NCI-H2081 treated with DMSO at 0.1 percent for 48 hours (cell line): ENCODE data around the gene TMEM126B.
"Not testable (repeated sequence)": the region's sequence is repeated elsewhere in the genome, so short reads cannot be mapped to it uniquely, and the experiment has no call there.

Experiments
- DNase-seq: peaks from one replicate; lab custom pipeline; 2025; lab: John Stamatoyannopoulos, UW

TMEM126B gene

DNA sequence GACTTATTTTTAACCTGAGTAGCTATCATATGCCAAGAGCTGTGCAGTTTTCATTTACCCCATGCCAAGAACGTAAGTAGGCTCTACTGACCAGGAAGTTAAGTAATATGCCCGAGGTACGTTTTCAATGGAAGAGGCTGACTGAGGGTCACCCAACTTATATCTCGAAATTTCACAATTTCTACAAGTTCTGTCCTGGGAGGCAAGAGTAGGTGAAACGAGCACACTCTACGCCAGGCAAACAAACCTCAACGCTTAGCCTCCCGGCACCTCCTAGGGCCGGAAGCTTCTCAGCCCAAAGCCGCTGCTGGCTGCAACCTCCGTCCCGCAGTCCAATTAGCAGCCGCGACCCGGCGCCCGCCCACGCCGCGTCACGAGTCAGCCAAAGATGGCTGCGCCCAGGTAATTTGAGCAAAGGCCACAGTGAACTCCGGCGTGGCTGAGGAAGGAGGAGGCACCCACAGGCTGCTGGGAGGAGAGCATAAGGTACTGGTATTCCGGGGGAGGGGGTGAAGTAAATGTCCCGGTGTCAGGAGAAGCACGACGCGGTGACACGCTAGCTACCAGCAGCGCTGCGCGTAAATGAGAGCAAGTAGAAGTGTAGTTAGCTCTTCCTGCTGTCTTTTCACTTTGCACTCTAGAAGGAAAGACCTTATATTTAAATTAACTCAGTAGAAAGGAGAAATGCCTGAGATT lies 19.4 kb downstream of the TMEM126B start, which contains the start of gene TMEM126A:
Gene TMEM126A (plus strand): TSS at position 364 of the 696 bp plus-strand sequence. CDS start 2,289 bp downstream, outside the sequence.
- DNase-seq, result peak; percentile 53

DNA sequence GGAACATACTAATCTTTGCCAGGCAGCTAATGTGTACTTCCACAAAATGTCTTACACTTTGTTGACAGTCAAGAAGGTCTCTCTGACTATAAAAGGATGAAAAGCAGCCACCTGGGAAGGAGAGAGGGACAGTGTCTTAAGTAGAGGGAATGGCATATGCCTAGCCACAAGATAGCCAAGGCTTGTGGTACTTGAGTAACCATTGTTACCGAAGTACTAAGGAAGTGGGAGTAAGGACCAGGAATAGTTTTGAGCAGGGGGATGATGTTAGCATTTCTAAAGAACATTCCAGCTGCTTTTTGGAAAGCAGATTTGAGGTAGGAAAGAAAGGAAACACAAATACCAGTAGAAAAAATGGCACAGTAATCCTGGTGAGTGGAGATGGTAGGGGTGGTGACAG lies 22.7 kb downstream of the TMEM126B start:
- no peak for DNase-seq

DNA sequence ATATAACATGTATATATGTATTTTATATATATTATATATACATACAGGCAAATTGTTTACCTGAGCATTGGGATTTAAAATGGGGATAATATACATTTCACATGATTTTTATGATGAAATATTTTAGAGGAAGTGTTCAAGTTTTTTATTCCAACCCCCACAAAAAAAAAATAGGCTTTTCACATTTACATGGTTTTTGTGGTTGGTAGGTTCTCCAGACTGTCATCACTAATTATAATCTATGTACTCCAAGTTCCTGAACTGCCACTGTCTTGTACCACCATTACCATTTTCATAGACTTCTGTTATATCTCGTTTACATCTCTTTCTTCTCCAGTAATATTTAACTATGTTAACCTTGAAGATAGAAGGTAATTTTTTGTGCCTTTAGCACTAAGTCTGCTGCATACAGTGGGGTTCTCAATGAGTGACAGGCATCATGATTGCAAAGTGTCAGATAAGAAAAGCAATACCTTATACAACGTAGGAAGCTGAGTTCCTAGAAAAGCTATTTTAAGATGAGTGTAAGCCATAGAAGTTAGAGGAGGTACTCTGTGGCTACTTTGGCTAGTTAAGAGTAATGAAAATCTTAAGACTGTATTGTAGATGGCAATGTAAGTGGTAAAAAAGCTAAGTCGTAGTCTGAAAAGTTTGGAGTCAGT lies 24.5 kb downstream of the TMEM126B start:
- DNase-seq, result no peak

DNA sequence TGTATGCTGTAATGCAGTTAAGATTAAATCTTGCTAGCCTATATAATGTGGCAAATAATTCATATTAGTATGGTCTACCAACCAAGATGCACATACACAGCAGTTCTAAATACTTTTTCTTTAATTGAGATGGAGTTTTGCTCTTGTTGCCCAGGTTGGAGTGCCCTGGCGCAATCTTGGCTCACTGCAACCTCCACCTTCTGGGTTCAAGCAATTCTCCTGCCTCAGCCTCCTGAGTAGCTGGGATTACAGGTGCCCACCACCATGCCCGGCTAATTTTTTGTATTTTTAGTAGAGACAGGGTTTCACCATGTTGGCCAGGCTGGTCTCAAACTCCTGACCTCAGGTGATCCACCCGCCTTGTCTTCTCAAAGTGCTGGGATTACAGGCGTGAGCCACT lies 25.9 kb downstream of the TMEM126B start:
- DNase-seq, result not testable (repeated sequence)

DNA sequence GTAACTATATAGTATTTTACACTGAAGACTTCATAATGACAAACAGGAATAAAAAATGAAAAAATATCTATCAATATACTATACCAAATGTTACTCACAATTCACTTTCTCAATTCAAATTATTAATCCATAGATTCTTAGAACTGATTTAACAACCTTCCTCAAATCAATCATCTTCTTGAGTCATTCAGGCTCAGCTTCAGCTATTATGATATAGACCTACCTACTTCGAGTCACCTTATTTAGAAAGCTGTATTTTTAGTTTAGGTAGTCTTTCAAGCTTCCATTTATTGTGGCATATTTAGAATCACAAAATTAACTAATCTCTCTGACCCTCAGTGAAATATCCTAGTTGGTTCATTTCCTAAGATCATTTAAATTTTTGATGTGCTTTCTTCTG lies 28.4 kb downstream of the TMEM126B start:
- DNase-seq, result no peak

DNA sequence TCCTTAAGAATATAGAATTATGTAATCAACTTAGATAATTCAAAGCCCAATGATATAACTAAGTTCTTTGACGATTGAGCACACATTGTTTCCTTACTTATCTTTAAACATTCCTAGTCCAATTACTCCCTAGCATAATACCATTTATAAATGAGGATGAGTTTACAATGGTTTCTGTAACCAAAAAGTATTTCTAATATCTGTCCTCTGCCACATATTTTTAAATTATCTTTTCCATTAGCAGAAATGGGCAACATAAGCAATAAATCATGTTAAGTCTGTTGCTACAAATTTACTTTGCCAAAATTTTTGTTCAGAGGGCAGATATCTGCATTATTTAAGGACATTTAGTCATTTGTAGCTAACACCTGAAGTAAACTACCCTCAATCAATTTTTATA lies 29.8 kb downstream of the TMEM126B start:
- no peak for DNase-seq

DNA sequence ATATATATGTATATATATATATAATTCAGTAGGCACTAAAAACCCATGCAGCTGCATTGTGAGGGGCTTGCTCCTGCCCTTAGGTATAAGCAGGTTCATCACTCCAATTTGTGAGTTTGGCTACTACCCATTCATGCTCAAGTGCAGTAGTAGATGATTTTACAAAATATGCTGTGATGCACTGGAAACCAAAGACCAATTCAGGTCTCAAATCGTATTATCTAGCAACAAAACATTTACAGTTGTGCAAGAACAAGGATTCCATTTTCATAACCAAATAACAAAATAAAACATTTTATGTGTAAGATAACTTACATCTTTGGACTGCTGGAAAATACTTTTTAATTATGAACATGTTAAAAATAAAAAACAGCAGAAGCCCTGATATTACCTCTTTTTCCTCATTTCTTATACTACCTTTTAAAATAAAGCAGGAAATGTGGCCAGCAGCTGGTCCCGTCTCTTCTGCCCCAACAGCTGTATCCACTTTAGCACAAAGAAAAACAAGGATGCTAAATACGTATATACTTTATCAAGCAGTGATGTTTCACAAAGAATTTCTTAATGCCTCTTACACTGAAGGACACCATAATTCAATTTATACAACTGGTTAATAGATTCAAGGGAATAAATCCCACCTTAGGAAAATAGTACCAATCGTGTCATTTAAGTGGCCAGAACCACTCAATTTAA lies 33.7 kb downstream of the TMEM126B start:
- no peak for DNase-seq

DNA sequence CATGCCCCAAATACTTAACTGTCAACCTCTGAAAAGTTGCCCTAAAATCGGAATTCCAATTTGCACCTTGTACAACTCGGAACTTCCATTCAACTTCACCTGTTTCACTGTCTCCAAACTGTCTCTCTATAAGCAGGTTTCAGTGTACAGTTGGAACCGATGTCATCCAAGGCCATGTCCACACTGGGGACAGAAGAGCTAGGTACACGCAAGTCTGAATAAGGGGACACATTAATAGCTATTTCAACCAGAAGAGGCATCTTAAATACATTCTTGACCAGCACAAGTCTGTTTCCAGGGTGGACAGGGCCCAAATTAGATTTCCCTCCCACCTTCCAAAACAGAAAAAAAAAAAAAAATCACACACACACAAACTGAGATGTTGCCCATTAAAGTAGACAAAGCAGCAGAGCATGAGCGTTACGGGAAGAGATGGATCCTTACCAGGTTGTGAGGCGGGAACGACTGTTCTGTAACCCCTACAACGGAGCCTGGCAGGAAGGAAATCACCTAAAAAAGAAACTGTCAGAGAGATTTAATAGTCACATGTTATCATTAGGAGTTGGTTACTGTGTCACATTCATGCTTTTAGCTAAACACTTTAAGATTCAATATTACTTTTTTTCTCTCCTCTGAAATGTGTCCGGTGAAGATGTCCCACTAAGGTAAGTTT lies 34.8 kb downstream of the TMEM126B start:
- DNase-seq, result no peak

DNA sequence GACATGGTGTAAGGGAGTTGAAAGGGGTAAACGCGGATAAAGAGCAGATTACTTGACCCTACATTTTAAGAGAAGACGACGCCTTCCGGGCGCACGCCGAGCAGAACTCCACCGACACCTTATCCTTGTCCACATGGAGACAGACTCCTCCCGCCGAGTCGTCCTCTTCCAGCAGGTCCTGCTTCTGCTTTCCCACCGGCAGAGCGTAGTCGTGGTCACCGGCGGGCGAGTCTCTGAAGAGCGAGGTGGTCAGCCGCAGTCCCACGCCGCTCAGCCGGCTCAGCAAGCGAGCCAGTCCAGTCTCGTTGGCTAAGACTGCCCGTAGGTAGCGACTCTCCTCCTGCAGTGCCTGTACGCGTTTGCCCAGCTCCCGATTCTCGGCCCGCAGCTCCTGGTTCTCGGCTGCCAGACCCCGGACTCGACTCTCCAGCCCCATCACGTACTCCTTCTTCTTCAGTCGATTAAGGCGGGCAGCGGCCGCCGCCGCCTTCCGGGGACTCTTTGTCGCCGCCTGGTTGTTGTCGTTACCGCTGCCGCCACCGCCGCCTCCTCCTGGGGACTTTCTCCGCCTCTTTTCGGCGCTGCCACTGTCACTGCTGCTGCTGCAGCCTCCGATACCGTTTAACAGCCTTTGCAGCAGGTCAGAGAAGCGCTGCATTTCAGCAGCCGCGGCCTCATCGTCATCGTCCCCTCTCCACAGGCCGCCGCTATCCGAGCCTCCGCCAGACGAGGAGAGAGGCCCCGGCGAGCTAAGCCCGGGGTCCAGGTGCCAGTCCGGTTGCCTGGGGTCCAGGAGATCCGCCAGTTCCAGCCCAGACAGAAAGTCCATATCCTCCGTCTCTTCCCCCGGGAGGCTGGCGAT lies 35.6 kb downstream of the TMEM126B start:
- DNase-seq, result no peak

DNA sequence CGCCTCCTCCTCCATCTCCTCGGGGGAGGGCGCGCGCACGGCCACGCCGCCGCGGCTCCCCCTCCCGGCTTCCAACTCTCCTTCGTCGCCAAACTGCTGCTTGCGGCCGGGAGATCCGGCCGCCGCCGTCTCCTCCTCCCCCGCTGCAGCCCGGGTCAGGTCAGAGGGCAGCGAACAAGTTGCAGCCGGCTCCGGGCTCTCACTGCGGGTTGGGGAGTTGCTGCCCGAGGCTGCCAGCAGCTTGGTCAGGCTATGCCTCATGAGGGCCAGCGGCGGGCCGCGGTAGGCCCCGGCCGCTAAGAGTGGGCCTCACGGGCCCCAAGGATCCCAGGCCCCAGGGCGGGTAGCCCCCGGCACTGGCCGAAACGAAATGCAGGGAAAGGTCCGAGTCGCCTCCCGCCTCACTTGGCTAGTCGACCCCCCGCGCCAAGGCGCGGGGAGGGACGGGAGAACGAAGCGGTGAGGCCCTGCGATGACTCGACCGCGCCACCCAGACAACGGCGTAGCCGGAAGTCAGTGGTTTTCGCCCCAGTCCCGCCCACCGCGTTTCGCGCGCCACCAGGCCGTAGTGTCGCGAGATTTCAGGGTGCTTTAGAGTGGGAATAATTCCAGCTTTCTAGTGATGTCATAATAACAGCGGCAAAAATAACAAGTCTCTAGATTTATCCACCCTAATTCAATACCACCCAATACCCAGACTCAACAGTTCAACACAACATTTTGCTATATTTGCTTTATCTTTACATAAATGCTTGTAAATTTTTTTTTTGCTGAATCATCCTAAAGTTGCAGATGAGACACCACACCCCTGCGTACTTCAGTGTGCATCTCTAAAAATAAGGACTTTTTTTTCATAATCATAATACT lies 36.5 kb downstream of the TMEM126B start, which contains the start of gene CREBZF:
Gene CREBZF (minus strand): TSS at position 515 of the 867 bp plus-strand sequence. CDS start 254 bp downstream, at position 261.
- DNase-seq, result peak; percentile 77

DNA sequence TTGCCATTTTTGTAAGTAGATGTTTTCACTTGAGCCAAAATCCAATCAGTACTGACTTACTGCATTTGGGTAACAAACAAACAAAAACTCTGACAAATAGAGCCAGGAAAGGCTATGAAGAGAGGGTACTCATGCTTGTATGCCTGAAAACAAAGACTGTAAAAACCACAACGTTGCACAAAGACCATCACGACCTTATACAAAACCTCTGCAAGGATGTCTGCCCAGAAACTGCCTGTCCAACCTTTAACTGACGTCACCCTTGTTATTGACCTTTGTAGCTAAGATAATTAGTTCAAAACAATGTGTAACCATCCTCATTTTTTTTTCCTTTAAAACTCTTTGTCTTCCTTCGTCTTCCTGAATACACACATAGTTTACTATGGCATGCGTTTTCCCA lies 37.3 kb downstream of the TMEM126B start:
- DNase-seq, result no peak

DNA sequence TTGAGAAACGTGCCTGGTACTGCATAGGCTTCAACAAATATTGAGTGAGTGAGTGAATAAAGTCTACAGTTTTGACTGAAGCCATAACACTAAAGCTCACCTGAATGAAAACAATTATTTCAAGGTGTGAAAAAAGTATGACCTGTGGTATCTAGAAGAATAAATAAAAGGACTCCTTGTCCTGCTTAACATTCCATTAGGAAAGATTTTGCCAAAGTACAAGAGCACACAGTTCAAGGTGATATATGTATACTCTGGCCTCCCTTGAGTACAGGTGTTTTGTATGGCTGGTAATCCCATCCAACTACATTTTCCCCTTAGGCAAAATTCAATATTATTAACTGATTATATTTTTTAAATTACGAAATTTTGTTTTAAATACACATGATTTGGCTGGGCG lies 38.3 kb downstream of the TMEM126B start:
- DNase-seq, result no peak

DNA sequence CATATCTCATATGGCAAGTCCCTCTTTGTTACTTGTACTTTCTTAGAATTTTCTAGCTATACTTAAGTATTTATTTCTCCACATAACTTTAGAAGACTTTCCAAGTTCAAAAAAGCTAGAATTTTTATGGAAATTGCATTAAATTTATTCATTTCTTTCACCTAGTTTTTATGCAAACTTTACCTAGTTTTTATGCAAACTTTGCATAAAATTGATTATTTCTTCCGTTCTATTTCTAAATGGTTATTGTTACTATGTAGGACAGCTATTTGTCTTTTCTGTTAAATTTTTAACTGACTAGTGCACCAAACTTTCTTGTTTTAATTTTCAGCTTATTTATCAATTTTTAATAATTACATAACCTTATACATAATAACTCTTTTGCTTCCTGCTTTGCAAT lies 39.8 kb downstream of the TMEM126B start:
- DNase-seq, result no peak

DNA sequence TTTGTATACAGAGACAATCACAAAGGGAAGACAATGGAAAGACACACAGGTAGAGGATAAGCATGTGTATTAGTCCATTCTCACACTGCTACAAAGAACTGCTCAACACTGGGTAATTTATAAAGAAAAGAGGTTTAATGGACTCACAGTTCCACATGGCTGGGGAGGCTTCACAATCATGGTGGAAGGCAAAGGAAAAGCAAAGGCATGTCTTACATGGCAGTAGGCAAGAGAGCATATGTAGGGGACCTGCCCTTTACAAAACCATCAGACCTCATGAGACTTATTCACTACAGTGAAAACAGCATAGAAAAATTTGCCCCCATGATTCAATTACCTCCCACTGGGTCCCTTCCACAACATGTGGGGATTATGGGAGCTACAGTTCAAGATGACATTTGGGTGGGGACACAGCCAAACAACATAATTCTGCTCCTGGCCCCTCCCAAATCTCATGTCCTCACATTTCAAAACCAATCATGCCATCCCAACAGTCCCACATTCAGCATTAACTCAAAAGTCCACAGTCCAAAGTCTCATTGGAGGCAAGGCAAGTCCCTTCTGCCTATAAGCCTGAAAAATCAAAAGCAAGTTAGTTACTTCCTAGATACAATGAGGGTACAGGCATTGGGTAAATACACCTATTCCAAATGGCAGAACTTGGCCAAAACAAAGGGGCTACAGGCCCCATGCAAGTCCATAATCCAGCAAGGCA lies 42.7 kb downstream of the TMEM126B start:
- DNase-seq, result not testable (repeated sequence)

DNA sequence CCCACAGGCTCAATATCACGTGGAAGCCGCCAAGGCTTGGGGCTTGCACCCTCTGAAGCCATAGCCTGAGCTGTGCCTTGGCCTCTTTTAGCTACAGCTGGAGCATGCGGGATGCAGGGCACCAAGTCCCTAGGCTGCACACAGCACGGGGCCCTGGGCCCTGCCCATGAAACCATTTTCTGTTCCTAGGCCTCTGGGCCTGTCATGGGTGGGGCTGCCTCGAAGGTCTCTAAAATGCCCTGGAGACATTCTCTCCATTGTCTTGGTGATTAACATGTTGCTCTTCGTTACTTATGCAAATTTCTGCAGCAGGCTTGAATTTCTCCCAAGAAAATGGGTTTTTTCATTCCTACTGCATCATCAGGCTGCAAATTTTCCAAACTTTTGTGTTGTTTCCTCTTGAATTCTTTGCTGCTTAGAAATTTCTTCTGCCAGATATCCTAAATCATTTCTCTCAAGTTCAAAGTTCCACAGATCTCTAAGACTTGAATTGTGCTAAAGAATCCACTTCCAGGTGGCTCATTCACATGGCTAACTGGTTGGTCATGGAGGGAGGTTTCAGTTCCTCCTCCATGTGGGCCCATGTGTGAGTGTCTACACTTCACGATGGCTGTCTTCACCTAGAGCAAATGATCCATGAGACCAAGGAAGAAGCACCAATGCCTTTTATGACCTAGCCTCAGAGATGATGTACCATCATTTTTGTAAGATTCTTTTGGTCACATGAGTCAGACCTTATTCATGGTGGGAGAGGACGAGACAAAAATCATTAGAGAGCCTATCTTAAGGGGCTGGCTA lies 43.9 kb downstream of the TMEM126B start:
- no peak for DNase-seq

DNA sequence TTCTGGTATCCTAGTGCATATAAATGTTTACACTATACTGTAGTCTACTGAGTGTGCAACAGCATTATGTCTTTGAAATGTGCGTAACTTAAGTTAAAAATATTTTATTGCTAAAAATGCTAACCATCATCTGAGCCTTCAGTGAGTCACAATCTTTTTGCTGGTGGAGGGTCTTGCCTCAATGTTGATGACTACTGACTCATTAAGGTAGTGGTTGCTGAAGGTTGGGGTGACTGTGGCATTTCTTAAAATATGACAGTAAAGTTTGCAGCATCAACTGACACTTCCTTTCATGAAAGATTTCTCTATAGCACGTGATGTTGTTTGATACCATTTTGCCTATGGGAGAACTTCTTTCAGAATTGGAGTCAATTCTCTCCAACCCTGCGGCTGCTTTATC lies 45.0 kb downstream of the TMEM126B start:
- DNase-seq, result no peak

DNA sequence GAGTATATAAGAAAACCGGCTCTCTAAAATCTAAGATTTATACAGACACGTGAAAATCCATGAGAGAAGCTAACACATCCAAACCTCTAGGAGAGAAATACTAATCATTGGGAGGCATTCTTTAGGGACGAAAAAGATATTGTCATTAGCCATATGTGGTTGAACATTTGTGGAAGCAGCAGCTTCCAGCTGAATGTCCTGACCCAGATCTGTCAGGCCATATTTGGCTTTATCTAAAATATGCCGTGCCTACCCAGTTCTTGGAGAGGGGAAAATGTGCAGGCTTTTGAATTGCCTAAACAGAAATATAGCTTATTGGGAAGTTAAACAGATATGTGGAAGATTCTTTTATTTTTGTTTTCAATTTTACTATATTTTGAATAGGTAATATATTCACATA lies 51.2 kb downstream of the TMEM126B start:
- no peak for DNase-seq

DNA sequence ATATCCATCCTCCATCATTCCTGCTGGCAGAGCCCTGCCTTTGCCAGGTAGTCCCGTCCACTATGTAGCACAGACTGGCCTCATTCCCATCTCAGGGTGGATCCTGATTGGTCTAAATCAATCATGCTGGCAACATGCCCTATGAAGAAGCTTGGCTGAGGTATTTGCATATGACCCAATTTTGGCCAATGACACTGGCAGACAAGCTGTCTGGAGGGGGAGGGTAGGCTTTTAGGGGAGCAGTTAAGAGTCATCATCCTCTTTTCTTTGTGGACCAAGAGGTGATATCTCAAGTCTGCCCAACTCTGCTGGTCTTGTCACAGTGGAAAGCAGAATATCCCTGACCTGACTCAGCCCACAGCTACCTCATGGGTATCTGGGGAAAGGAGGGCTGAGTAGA lies 52.5 kb downstream of the TMEM126B start:
- DNase-seq, result no peak
